ENCODE results near the gene NT5C1A. TPM values are rescaled to one million over a fixed set of nuclear protein-coding genes. Genes with fewer than 3 reads are reported as not detected.
A peak's percentile ranks its signal among the peaks of the same experiment; 100 is the strongest.

The NT5C1A gene
- total RNA-seq, 2 experiments from 2014 or later, result 0.80 TPM; not detected in 1

DNA sequence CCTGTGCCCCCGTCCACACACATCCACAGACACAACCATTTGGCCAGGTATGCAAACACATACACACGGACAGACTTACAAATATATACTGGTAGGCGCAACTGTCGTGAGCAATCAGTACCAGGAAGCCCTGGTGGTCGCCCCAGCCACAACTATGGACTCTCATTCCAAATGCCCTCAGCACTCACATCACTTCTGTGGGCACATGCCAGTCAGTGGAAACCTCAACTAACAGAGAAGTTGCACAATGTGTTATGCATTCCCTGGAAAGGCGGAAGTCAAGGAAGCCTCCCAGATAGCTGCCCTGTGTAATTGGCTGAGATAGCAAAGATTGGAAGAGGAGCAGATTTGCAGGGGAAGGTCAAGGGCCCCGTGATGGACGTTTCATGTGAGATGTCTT is 31.0 kb downstream of the NT5C1A start:
- H3K27ac Mint-ChIP-seq, result no peak overlapping the region
- no peaks in the 10 kb centered on the region for H3K4me1 Mint-ChIP-seq
- CTCF ChIA-PET, result interaction anchor here (0.9 to 4.1 kb wide), 3 partner anchors 12 to 35 kb away, joined by 3 to 23 read pairs (median 12); no protein-coding TSS in a partner anchor
- H3K36me3 Mint-ChIP-seq, result no peaks in the 10 kb centered on the region
- DNase-seq, result no peak
- H3K4me3 Mint-ChIP-seq, result no peak overlapping the region
- H3K27me3 Mint-ChIP-seq, result peaks cover 48% of the 10 kb centered on the region
- H3K9me3 Mint-ChIP-seq (ENCODE audit: low read depth), result no peaks in the 10 kb centered on the region
- no peak for ATAC-seq

- CTCF ChIA-PET, result interaction anchor here (0.8 to 4.1 kb wide), 3 partner anchors 13 to 35 kb away, joined by 3 to 23 read pairs (median 12); no protein-coding TSS in a partner anchor
- DNase-seq, result peak; percentile 64
These were observed 32.4 kb downstream of the NT5C1A start, which contains the start of gene HEYL for GRCh38 chr1:39639305-39640130. Gene HEYL, minus strand, starts transcription at chr1:39639643. Its CDS starts 18 bp downstream, at chr1:39639625.

DNA sequence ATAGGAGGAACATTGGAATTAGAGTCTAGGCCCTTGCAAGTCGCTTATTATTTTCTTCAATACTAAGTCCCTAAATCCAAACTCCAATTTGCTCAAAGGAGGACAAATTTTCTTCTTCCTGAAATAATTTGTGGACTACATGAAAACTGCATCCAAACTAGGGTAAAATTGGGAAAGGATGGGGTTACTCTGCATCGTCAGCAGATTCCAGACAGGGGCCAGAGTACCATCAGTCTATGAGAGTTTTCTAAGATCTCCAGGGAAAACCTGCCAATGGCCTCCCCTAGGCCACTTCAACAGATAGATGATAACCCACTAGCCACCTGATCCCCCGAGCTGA is 33.0 kb downstream of the NT5C1A start:
- Mint-ChIP-seq H3K4me3 (peak overlapping the region; percentile 25), H3K27me3 (peaks cover 64% of the 10 kb centered on the region), H3K36me3 (no peaks in the 10 kb centered on the region), H3K27ac (no peak overlapping the region), H3K4me1 (no peaks in the 10 kb centered on the region), H3K9me3 (ENCODE audit: low read depth) (no peaks in the 10 kb centered on the region)
- ATAC-seq, result no peak
- DNase-seq, result no peak
- CTCF ChIA-PET, result interaction anchor here (0.8 to 4.1 kb wide), 3 partner anchors 14 to 35 kb away, joined by 3 to 23 read pairs (median 12); no protein-coding TSS in a partner anchor

More at GRCh38 chr1:39639305-39640130, 32.4 kb downstream of the NT5C1A start, which contains the start of gene HEYL:
- Mint-ChIP-seq H3K4me3 (peak within 1 kb of the TSS; percentile 25), H3K27me3 (peaks cover 59% of the 10 kb centered on the region), H3K4me1 (no peaks in the 10 kb centered on the region), H3K27ac (no peak within 1 kb of the TSS), H3K9me3 (ENCODE audit: low read depth) (no peaks in the 10 kb centered on the region), H3K36me3 (no peaks in the 10 kb centered on the region)
- ATAC-seq, result peak; percentile 94

DNA sequence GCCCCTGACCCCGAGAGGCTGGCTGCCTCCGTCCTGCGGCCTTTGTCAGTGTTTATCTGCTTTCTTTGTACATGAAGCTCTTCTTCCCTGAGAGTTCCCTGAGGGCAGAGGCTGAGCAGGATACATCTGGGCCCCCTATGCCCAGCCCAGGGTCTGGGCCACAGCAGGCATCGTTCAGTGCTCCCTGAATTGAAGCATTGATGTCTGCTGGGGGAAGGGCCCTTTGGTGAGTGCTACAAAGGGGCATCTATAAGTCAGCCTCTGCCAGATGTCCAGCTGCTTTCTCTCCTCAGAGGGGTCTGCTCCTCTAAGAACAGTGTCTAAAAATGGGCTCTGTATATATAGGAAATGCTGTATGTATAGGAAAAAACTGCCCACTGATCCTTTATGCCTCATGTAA is 34.5 kb downstream of the NT5C1A start:
- Mint-ChIP-seq H3K27me3 (peaks cover 63% of the 10 kb centered on the region), H3K4me1 (no peaks in the 10 kb centered on the region), H3K4me3 (no peak overlapping the region), H3K36me3 (no peaks in the 10 kb centered on the region), H3K9me3 (ENCODE audit: low read depth) (no peaks in the 10 kb centered on the region), H3K27ac (no peak overlapping the region)
- DNase-seq (no peak), ATAC-seq (no peak)
- CTCF ChIA-PET, result no interaction called here

GRCh38 chr1:39635871-39636210 is 36.1 kb downstream of the NT5C1A start:
- Mint-ChIP-seq H3K27me3 (peaks cover 58% of the 10 kb centered on the region), H3K36me3 (no peaks in the 10 kb centered on the region), H3K4me3 (no peak overlapping the region), H3K27ac (no peak overlapping the region), H3K9me3 (ENCODE audit: low read depth) (no peaks in the 10 kb centered on the region), H3K4me1 (peaks cover 6% of the 10 kb centered on the region)
- DNase-seq (no peak), ATAC-seq (no peak)
- CTCF ChIA-PET, result interaction anchor here (1.3 to 4.2 kb wide), 2 partner anchors 18 to 29 kb away, joined by 5 to 23 read pairs; no protein-coding TSS in a partner anchor

GRCh38 chr1:39635205-39635870 is 36.6 kb downstream of the NT5C1A start:
- Mint-ChIP-seq H3K27me3 (peaks cover 55% of the 10 kb centered on the region), H3K9me3 (ENCODE audit: low read depth) (no peaks in the 10 kb centered on the region), H3K4me1 (peaks cover 6% of the 10 kb centered on the region), H3K27ac (no peak overlapping the region), H3K4me3 (no peak overlapping the region), H3K36me3 (no peaks in the 10 kb centered on the region)
- CTCF ChIA-PET, result interaction anchor here (1.3 to 4.2 kb wide), 3 partner anchors 13 to 28 kb away, joined by 5 to 23 read pairs (median 5); no protein-coding TSS in a partner anchor
- no peak for DNase-seq
- no peak for ATAC-seq

DNA sequence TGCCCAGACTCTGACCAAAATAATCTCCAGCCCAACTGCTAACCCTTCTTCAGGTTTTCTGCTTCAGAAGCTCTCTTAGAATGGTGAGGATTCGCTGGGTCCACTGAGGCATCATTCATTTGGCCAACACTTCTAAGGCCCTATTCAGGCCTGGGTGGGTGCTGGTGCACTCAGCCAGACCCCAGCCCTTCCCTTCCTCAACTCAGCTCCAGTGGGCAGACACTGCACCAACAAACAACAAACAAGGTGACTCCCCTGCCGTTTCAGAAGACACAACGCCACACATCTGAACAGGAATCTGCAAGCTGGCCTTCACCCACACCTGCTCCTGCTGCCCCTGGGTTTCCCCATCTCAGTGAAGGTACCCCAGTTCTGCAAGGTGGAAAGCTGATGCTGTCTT is 38.5 kb downstream of the NT5C1A start:
- Mint-ChIP-seq H3K9me3 (ENCODE audit: low read depth) (no peaks in the 10 kb centered on the region), H3K27ac (no peak overlapping the region), H3K4me3 (no peak overlapping the region), H3K4me1 (peaks cover 6% of the 10 kb centered on the region), H3K27me3 (peaks cover 53% of the 10 kb centered on the region), H3K36me3 (no peaks in the 10 kb centered on the region)
- no peak for DNase-seq
- CTCF ChIA-PET, result interaction anchor here (0.7 to 4.2 kb wide), 4 partner anchors 10 to 87 kb away, joined by 3 to 23 read pairs (median 3); no protein-coding TSS in a partner anchor
- no peak for ATAC-seq

- Mint-ChIP-seq H3K4me1 (peaks cover 6% of the 10 kb centered on the region), H3K9me3 (ENCODE audit: low read depth) (no peaks in the 10 kb centered on the region), H3K4me3 (no peak overlapping the region), H3K27me3 (peaks cover 47% of the 10 kb centered on the region), H3K27ac (no peak overlapping the region), H3K36me3 (no peaks in the 10 kb centered on the region)
- ATAC-seq (no peak), DNase-seq (no peak)
- CTCF ChIA-PET, result interaction anchor here (0.7 to 4.2 kb wide), 4 partner anchors 11 to 87 kb away, joined by 3 to 23 read pairs (median 3); no protein-coding TSS in a partner anchor
These were observed 39.1 kb downstream of the NT5C1A start for GRCh38 chr1:39632682-39633417.

DNA sequence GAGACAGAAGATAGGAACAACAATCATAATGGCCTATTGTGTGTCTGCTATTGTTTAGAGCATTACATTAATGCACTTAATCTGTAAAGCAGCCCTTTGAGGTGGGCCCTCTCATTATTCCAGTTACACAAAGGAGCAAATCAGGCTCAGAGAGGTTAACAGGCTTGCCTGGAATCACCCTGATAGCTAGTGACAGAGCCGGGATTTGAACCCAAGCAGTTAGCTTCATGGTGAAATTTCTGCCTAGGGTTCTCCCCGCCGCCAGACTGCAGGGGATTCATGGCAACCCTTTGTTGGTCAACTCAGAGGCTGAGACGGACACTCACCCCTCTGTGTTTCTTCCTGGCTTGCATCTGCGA is 39.6 kb downstream of the NT5C1A start:
- no peak overlapping the region for H3K27ac Mint-ChIP-seq
- H3K4me3 Mint-ChIP-seq, result no peak overlapping the region
- no peaks in the 10 kb centered on the region for H3K36me3 Mint-ChIP-seq
- no peaks in the 10 kb centered on the region for H3K9me3 Mint-ChIP-seq (ENCODE audit: low read depth)
- peaks cover 6% of the 10 kb centered on the region for H3K4me1 Mint-ChIP-seq
- CTCF ChIA-PET, result interaction anchor here (1.3 to 4.2 kb wide), 2 partner anchors 25 kb away, joined by 3 to 23 read pairs; no protein-coding TSS in a partner anchor
- DNase-seq, result no peak
- peaks cover 42% of the 10 kb centered on the region for H3K27me3 Mint-ChIP-seq
- no peak for ATAC-seq

DNA sequence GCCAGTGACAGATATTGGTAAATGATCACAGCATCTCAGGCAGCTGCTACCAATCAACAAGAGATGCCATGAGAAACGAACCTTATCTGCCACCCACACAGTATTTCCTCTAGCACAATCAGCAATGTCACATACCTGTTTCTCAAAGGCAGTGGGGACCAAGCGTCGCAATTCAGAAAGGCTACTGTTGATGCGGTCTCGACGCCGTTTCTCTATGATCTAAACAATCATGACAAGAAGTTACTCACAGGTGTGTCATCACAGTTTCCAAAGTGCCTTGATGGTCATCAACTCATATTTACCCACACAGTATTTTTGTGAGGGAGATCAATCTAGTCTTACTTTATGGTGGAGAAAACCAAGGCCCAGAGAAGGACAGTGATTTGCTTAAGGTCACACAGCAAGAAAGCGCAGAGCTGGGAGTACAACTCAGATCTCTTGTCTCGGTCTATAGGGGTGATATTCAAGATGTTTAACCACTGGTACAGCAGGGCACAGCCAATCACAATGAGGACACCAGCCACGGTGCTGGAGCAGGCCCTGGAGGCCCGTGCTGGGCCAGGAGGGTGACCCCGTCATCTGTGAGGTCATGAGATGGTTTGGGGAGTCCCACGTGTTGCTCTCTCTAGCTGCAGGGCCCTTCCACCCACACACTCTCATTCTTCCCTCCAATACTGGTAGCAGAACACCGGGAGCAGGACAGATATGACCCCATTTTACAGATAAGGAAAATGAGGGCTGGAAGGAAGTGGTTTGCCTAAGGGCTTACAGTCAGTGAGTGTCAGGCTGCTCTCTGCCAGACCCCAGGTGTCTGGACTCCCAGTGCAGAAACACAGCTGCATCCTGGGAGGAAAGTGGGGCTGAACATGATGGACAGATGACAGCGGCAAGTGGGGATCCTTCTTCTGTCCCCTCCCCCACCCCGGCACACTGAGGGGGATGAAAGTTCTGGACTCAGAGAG is 40.3 kb downstream of the NT5C1A start:
- Mint-ChIP-seq H3K36me3 (no peaks in the 10 kb centered on the region), H3K27ac (no peak overlapping the region), H3K9me3 (ENCODE audit: low read depth) (no peaks in the 10 kb centered on the region), H3K27me3 (peaks cover 37% of the 10 kb centered on the region), H3K4me3 (no peak overlapping the region), H3K4me1 (peaks cover 6% of the 10 kb centered on the region)
- ATAC-seq, result no peak
- CTCF ChIA-PET, result interaction anchor here (0.8 to 4.2 kb wide), 3 partner anchors 9 to 27 kb away, joined by 4 to 23 read pairs (median 15); no protein-coding TSS in a partner anchor
- DNase-seq, result no peak

- H3K27me3 Mint-ChIP-seq, result peaks cover 21% of the 10 kb centered on the region
- DNase-seq (no peak), ATAC-seq (peak; percentile 39)
- H3K4me1 Mint-ChIP-seq, result peaks cover 6% of the 10 kb centered on the region
- CTCF ChIA-PET, result no interaction called here
- no peaks in the 10 kb centered on the region for H3K36me3 Mint-ChIP-seq
- H3K9me3 Mint-ChIP-seq (ENCODE audit: low read depth), result no peaks in the 10 kb centered on the region
- no peak overlapping the region for H3K27ac Mint-ChIP-seq
- no peak overlapping the region for H3K4me3 Mint-ChIP-seq
These were observed 43.0 kb downstream of the NT5C1A start for GRCh38 chr1:39628807-39629350.

DNA sequence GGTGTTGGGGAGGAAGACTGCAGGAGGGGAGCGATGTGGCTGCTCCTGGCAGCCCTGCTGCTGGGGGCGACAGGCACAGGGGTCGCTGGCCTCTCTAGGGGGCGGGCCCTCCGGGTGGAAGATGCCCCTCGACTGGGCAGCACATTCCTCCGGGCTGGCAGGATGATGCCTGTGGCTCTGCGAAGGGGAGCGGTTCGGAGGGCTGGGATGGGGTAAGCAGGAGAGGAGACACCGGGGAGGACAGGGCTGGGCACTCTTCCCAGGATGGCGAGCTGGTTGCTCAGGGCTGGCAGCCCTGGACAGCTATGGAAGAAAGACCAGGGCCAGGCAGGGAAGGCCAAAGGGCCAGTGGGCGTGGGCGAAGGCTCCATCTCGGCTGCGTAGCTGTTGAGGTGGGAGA is 45.3 kb downstream of the NT5C1A start:
- Mint-ChIP-seq H3K4me3 (no peak overlapping the region), H3K4me1 (peaks cover 2% of the 10 kb centered on the region), H3K27me3 (peaks cover 19% of the 10 kb centered on the region), H3K36me3 (no peaks in the 10 kb centered on the region), H3K27ac (no peak overlapping the region), H3K9me3 (ENCODE audit: low read depth) (no peaks in the 10 kb centered on the region)
- DNase-seq (no peak), ATAC-seq (no peak)
- CTCF ChIA-PET, result interaction anchor here (1.1 kb wide), 1 partner anchor 20 kb away, joined by 4 read pairs; no protein-coding TSS in a partner anchor
